ENCODE data around the gene ATXN7L1.

DNA sequence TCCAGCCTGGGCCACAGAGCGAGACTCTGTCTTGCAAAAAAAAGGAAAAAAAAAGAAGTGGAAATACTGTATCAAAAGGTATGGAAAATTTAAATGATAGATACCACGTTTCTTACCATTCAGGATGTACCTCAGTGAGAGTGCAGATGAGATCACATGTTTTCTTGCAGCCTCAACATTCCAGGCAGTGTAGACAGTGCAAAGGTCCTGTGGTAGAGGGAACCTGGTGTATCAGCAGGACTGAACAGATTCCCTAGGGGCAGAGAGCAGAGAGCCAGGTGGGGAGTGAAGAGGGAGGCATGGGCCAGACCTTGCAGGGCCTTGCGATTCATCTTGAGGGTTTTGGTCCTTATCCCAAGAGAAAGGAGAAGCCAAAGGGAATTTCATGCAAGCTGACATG lies 17.7 kb upstream of the ATXN7L1 start:
- TF ChIP-seq FOXM1 (IDR thresholded peaks at IDR 0.05; ENCODE audit: borderline replicate concordance) (no peak), SP1 (IDR thresholded peaks at IDR 0.05) (no peak), FOXK2 (IDR thresholded peaks at IDR 0.05) (no peak), FOXA1 (IDR thresholded peaks at IDR 0.05) (no peak), ELF4 (IDR thresholded peaks at IDR 0.05) (no peak), HDGF (IDR thresholded peaks at IDR 0.05; ENCODE audit: borderline replicate concordance) (no peak), TARDBP (IDR thresholded peaks at IDR 0.05) (no peak), CTBP1 (IDR thresholded peaks at IDR 0.05; ENCODE audit: borderline replicate concordance) (no peak)

All from HEK293T (cell line).